Testis (tissue), 5 donors: Measurements from ENCODE around the gene TCN1. TPM values are rescaled to one million over a fixed set of nuclear protein-coding genes. Genes with fewer than 3 reads are reported as not detected.
"Not testable (repeated sequence)": the region's sequence is repeated elsewhere in the genome, so short reads cannot be mapped to it uniquely, and the experiment has no call there.

Source experiments
- DNase-seq: peaks from one replicate; pipeline ENCODE4 v3.0.0-alpha.2; 2019
- H3K27ac ChIP-seq, 2 donors: fragments of 200-600 bp; sonication (generic); one replicate each; pipeline ENCODE4 v1.5.1; 2019
- H3K27me3 ChIP-seq: fragments of 200-600 bp; sonication (generic); one replicate; pipeline ENCODE4 v1.5.1; 2019
- H3K36me3 ChIP-seq: fragments of 200-600 bp; sonication (generic); one replicate; pipeline ENCODE4 v1.5.1; 2017; ENCODE audit warnings: low read depth; ENCODE audit errors: missing control alignments
- H3K4me1 ChIP-seq: fragments of 200-600 bp; sonication (generic); one replicate; pipeline ENCODE4 v1.5.1; 2019
- H3K4me3 ChIP-seq, 2 donors: fragments of 200-600 bp; sonication (generic); one replicate each; pipeline ENCODE4 v1.5.1; 2017 to 2019
- H3K9me3 ChIP-seq: fragments of 200-600 bp; sonication (generic); one replicate; pipeline ENCODE4 v1.5.1; 2017
- POLR2A ChIP-seq: fragments of 450-650 bp; IDR thresholded peaks from one replicate; pipeline ENCODE4 v1.6.1; 2017; ENCODE audit warnings: antibody characterized with exemption, mild to moderate bottlenecking, moderate library complexity
- WGBS, 2 donors: methylation state at CpG; one replicate each; pipeline ENCODE4 v1.1.5; 2018; 5-methylcytosine and 5-hydroxymethylcytosine counted together
- intact Hi-C: fragments of 100-400 bp; cut with DNase I; formaldehyde crosslinking; loops from one replicate; pipeline ENCODE4 v1.15.1; 2023; ENCODE audit warnings: low total_unique reads
- long read RNA-seq, 2 donors: transcript quantifications; one replicate each; lab custom pipeline, GENCODE V29; 2026
- polyA plus RNA-seq: library from polyadenylated mRNA; stranded (reverse); fragments of 350-450 nt; fragmentation: Illumina TruSeq; extraction: RNeasy Lipid Tissue Mini Kit (QIAGEN cat#74804); gene quantifications from one replicate; pipeline ENCODE4 v1.2.3, GENCODE V29; 2014; ENCODE audit warnings: low read depth, low replicate concordance; ENCODE audit not compliant: insufficient read depth
- total RNA-seq, 2 donors: library from RNA; depleted of rRNA; stranded (reverse); fragments of >200 nt; gene quantifications; one replicate each; pipeline ENCODE4 v1.2.3, GENCODE V29; 2016
- TF ChIP-seq, protein P1 (sequence below), 3 experiments: fragments of 450-650 bp in 2 of 3; fragments of 200-600 bp in 1 of 3; sonication (generic) in 1 of 3; IDR thresholded peaks; one replicate each; pipeline ENCODE4 v1.5.1; 2016 to 2019; ENCODE audit warnings: antibody characterized with exemption in 3 of 3, mild to moderate bottlenecking in 2 of 3, moderate library complexity in 1 of 3

TCN1 gene, protein sequence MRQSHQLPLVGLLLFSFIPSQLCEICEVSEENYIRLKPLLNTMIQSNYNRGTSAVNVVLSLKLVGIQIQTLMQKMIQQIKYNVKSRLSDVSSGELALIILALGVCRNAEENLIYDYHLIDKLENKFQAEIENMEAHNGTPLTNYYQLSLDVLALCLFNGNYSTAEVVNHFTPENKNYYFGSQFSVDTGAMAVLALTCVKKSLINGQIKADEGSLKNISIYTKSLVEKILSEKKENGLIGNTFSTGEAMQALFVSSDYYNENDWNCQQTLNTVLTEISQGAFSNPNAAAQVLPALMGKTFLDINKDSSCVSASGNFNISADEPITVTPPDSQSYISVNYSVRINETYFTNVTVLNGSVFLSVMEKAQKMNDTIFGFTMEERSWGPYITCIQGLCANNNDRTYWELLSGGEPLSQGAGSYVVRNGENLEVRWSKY
- total RNA-seq (1 to 10 TPM; 1.6 to 4.3 TPM), polyA plus RNA-seq (1.1 TPM)
- long read RNA-seq, donor 1, result 0 reads
- long read RNA-seq, donor 2, result 0 reads

- H3K4me3 ChIP-seq, result no peak within 1 kb of the TSS
- 77 to 86% methylated on average over 3 of the region's 3 CpGs for WGBS, 2 donors
- no peak for DNase-seq
- H3K36me3 ChIP-seq, result no peaks in the 10 kb centered on the region
- peaks cover 6% of the 10 kb centered on the region for H3K4me1 ChIP-seq
- no peaks in the 10 kb centered on the region for H3K27me3 ChIP-seq
- intact Hi-C loops, result no loop called here
- no peaks in the 10 kb centered on the region for H3K9me3 ChIP-seq
- no peak for TF ChIP-seq POLR2A
- TF ChIP-seq, protein P1, sequence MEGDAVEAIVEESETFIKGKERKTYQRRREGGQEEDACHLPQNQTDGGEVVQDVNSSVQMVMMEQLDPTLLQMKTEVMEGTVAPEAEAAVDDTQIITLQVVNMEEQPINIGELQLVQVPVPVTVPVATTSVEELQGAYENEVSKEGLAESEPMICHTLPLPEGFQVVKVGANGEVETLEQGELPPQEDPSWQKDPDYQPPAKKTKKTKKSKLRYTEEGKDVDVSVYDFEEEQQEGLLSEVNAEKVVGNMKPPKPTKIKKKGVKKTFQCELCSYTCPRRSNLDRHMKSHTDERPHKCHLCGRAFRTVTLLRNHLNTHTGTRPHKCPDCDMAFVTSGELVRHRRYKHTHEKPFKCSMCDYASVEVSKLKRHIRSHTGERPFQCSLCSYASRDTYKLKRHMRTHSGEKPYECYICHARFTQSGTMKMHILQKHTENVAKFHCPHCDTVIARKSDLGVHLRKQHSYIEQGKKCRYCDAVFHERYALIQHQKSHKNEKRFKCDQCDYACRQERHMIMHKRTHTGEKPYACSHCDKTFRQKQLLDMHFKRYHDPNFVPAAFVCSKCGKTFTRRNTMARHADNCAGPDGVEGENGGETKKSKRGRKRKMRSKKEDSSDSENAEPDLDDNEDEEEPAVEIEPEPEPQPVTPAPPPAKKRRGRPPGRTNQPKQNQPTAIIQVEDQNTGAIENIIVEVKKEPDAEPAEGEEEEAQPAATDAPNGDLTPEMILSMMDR (IDR thresholded peaks at IDR 0.05), result no peak
- peak within 1 kb of the TSS in 1 of 2 donors; percentile 2 for H3K27ac ChIP-seq
Observed at GRCh38 chr11:59866397-59866796, at the start of gene TCN1. TCN1 (minus strand) TSS chr11:59866487; CDS start chr11:59866470, 17 bp downstream.

- H3K27me3 ChIP-seq, H3K4me1 ChIP-seq, DNase-seq, H3K4me3 ChIP-seq, H3K27ac ChIP-seq, H3K9me3 ChIP-seq, intact Hi-C loops, H3K36me3 ChIP-seq: not testable (repeated sequence)
- WGBS, 2 donors, result 90 to 91% methylated on average over 2 of the region's 2 CpGs
Observed at GRCh38 chr11:59903569-59903968, 37.3 kb upstream of the TCN1 start.

DNA sequence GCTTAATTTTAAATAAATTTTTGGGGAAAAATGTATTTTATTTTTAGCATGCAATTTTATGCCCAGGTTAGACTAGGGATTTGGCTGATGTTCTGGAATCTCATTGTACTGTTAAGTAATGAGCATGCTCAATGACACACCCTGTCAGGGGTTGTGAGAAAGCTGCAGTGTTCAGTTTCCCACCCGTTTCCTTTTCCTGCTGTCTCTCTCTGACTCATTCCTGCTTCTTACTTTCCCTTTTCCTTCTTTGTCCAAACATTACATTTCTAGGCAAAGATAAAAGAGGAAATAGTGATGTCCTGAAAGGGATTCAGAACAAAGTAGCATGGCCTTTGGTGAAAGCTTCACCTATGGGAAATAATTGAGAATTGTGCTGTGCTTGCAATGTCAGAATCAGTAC is 35.0 kb upstream of the TCN1 start:
- intact Hi-C loops, result no loop called here
- no peak overlapping the region for H3K27ac ChIP-seq
- no peaks in the 10 kb centered on the region for H3K36me3 ChIP-seq
- no peaks in the 10 kb centered on the region for H3K27me3 ChIP-seq
- H3K4me3 ChIP-seq, result no peak overlapping the region
- no peaks in the 10 kb centered on the region for H3K4me1 ChIP-seq
- TF ChIP-seq, protein P1 (IDR thresholded peaks at IDR 0.05), result no peak
- TF ChIP-seq POLR2A, result no peak
- WGBS, 2 donors, result 27 to 48% methylated on average over 1 of the region's 1 CpG
- no peaks in the 10 kb centered on the region for H3K9me3 ChIP-seq
- no peak for DNase-seq

DNA sequence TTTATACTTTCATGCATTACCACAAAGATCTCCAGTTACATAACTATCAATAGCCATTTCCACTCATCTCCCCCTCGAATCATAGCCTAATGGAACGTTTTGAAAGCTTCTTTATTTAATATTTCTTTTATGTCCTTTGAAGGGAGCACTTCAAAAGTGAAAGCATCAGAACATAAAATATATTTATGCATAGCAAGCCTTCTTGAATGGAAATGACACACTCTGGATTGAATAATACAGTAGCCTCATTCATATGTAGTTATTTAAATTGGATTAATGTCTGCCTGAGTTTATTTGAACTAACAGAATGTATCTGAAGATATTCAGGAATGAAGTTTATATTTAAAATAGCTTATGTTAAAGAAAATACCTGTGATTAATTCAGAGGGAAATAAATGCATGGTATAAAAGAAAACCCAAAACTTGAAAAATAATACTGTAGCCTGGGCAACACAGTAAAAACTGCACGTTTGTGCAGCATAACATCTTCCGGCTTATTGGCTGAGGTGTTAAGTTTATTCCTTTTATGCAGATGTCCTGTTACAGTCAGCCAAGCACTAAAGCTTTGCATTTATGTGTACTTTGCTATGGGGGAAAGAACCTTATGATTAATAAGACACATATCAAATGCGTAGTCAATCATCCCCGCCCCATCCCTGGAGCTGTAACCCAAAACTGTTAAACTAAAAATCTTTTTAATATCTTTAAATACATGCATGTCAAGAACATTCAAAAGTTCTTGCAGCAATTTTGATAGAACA is 34.3 kb upstream of the TCN1 start:
- TF ChIP-seq POLR2A, result no peak
- TF ChIP-seq, protein P1 (IDR thresholded peaks at IDR 0.05), result no peak
- H3K9me3 ChIP-seq, result no peaks in the 10 kb centered on the region
- WGBS, 2 donors, result 62 to 64% methylated on average over 6 of the region's 6 CpGs
- DNase-seq, result no peak
- no peaks in the 10 kb centered on the region for H3K4me1 ChIP-seq
- no peak overlapping the region for H3K4me3 ChIP-seq
- H3K36me3 ChIP-seq, result no peaks in the 10 kb centered on the region
- H3K27me3 ChIP-seq, result no peaks in the 10 kb centered on the region
- H3K27ac ChIP-seq, result no peak overlapping the region
- intact Hi-C loops, result no loop called here

- Histone ChIP-seq H3K27ac (no peak overlapping the region), H3K4me1 (no peaks in the 10 kb centered on the region), H3K4me3 (peak overlapping the region in 1 of 2 donors; percentile 29), H3K9me3 (no peaks in the 10 kb centered on the region), H3K36me3 (no peaks in the 10 kb centered on the region), H3K27me3 (no peaks in the 10 kb centered on the region)
- WGBS, 2 donors, result 66 to 68% methylated on average over 11 of the region's 11 CpGs
- DNase-seq, result peak; percentile 51
- TF ChIP-seq POLR2A, result no peak
- TF ChIP-seq, protein P1 (IDR thresholded peaks at IDR 0.05), result no peak
- intact Hi-C loops, result no loop called here
Observed at GRCh38 chr11:59899532-59899931, 33.2 kb upstream of the TCN1 start.
